HL-60 (cell line): ENCODE measurements around the gene LAYN.

Experiments
- DNase-seq, 2 experiments: peaks; one replicate each; pipeline ENCODE4 v3.0.0-alpha.2; 2010 to 2020; ENCODE audit warnings: low read depth in 1 of 2, low spot score in 1 of 2
- H3K27ac ChIP-seq: fragments of 250-450 bp; sonication (Bioruptor Pico); replicated peaks from 2 replicates; pipeline ENCODE4 v1.5.1; 2020; ENCODE audit warnings: mild to moderate bottlenecking, moderate library complexity
- H3K27me3 ChIP-seq: fragments of 250-450 bp; sonication (Bioruptor Pico); 2 replicates; pipeline ENCODE4 v1.5.1; 2021; ENCODE audit warnings: mild to moderate bottlenecking, moderate library complexity; ENCODE audit not compliant: insufficient read depth, poor library complexity, severe bottlenecking
- H3K4me3 ChIP-seq: replicated peaks from 2 replicates; pipeline ENCODE4 v1.5.1; 2011; ENCODE audit warnings: mild to moderate bottlenecking, control low read depth, low read length; ENCODE audit not compliant: insufficient read depth
- CTCF ChIP-seq: IDR thresholded peaks from one replicate; pipeline ENCODE4 v1.5.1; 2011; ENCODE audit warnings: low read length, control low read depth, inconsistent platforms; ENCODE audit not compliant: insufficient read depth
- GABPA ChIP-seq: IDR thresholded peaks from 2 replicates; pipeline ENCODE4 v1.6.1; 2012; ENCODE audit warnings: low read depth
- POLR2AphosphoS5 ChIP-seq: IDR thresholded peaks from 2 replicates; pipeline ENCODE4 v1.6.1; 2012; ENCODE audit warnings: low read depth
- REST ChIP-seq: IDR thresholded peaks from 2 replicates; pipeline ENCODE4 v1.6.1; 2012; ENCODE audit warnings: low read depth; ENCODE audit not compliant: insufficient replicate concordance
- SPI1 ChIP-seq: IDR thresholded peaks from 2 replicates; pipeline ENCODE4 v1.6.1; 2012; ENCODE audit warnings: low read depth, mild to moderate bottlenecking, borderline replicate concordance

Gene LAYN

GRCh38 chr11:111575740-111576139, 35.2 kb downstream of the LAYN start:
- H3K27me3 ChIP-seq, result no peaks in the 10 kb centered on the region
- no peak for TF ChIP-seq CTCF
- no peak for TF ChIP-seq SPI1
- TF ChIP-seq GABPA, result no peak
- no peak for TF ChIP-seq REST
- TF ChIP-seq POLR2AphosphoS5, result no peak
- no peak for DNase-seq
- no peak overlapping the region for H3K27ac ChIP-seq
- no peak overlapping the region for H3K4me3 ChIP-seq

- Histone ChIP-seq H3K27me3 (no peaks in the 10 kb centered on the region), H3K4me3 (no peak overlapping the region), H3K27ac (no peak overlapping the region)
- TF ChIP-seq CTCF, result no peak
- TF ChIP-seq SPI1, result no peak
- TF ChIP-seq GABPA, result no peak
- no peak for DNase-seq
These were observed 37.3 kb downstream of the LAYN start for GRCh38 chr11:111577821-111578220.

GRCh38 chr11:111581341-111581740, 40.8 kb downstream of the LAYN start:
- TF ChIP-seq GABPA (no peak), POLR2AphosphoS5 (no peak), CTCF (no peak), REST (no peak), SPI1 (no peak)

GRCh38 chr11:111582163-111582562, 41.6 kb downstream of the LAYN start:
- H3K27ac ChIP-seq, result no peak overlapping the region
- no peaks in the 10 kb centered on the region for H3K27me3 ChIP-seq
- H3K4me3 ChIP-seq, result no peak overlapping the region
- TF ChIP-seq SPI1, result no peak; the same call in 1 of the 2 replicates
- no peak for DNase-seq

More at GRCh38 chr11:111581341-111581740, 40.8 kb downstream of the LAYN start:
- Histone ChIP-seq H3K4me3 (no peak overlapping the region), H3K27me3 (no peaks in the 10 kb centered on the region), H3K27ac (no peak overlapping the region)
- DNase-seq, result no peak
